Measurements from ENCODE around the gene HSD17B2. TPM values are rescaled to one million over a fixed set of nuclear protein-coding genes. Genes with fewer than 3 reads are reported as not detected.

The HSD17B2 gene
- 10 to 100 TPM; 12.2 to 24.1 TPM for total RNA-seq

DNA sequence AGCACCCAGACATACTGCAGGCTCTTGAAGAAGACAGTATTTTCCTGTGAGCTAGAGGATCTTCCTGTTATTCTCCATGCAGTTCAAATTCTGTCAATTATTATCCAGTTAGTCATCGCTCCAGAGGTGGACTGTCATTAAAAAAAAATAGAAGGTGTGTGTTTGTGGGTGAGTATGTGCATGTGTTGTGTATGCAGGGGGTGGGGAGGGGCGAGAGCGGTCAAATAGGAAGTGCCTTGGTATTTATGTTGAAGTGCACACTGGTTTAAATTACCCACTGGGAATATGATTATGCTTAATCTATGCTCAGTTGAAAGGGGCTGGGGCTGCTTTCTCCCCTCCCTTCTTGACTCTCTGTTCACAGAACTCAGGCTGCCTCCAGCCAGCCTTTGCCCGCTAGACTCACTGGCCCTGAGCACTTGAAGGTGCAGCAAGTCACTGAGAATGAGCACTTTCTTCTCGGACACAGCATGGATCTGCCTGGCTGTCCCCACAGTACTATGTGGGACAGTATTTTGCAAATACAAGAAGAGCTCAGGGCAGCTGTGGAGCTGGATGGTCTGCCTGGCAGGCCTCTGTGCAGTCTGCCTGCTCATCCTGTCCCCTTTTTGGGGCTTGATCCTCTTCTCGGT, at the start of gene HSD17B2:
Gene HSD17B2 (plus strand): TSS at position 273 of the 632 bp plus-strand sequence. CDS start 172 bp downstream, at position 445.
- DNase-seq = no peak
- no peaks in the 10 kb centered on the region for H3K9me3 ChIP-seq
- peak within 1 kb of the TSS in 1 of 2 donors; percentile 2 for H3K4me3 ChIP-seq
- peaks cover 14% of the 10 kb centered on the region for H3K4me1 ChIP-seq
- WGBS, 2 donors = 49 to 50% methylated on average over 6 of the region's 6 CpGs
- H3K27ac ChIP-seq = peak within 1 kb of the TSS in 3 of 4 donors; percentile 28 to 70 (median 50)
- peak; percentile 74 for ATAC-seq
- no peaks in the 10 kb centered on the region for H3K27me3 ChIP-seq
- no peaks in the 10 kb centered on the region for H3K36me3 ChIP-seq (replicated peaks in 1 of 2; ENCODE audit: insufficient read depth in 1 of 2, low read depth in 2 of 2)
- TF ChIP-seq POLR2A (IDR thresholded peaks at IDR 0.05) (peak in 1 of 3 donors; percentile 14), CTCF (IDR thresholded peaks at IDR 0.05) (no peak)
- intact Hi-C loops (cut with DNase I) = no loop called here

DNA sequence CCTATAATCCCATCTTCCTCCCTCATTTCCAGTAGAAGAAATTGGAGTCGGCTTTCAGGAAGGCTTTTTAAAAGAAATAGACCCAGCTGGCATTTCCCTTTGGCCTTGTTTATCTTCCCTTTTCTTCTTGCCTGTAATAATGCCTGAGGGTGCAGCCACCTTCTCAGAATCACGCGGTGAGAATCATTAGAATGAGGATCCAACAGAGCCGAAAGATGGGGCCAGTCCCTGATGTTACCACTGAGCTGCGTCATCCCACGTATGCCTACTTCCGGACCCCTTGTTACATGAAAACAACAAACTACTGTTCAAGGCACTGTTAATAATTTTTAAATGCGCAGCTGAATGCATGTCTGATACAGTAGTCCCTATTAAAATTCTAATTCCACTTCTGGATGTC, 47.9 kb upstream of the HSD17B2 start:
- Histone ChIP-seq H3K27me3 (no peaks in the 10 kb centered on the region), H3K4me1 (peaks cover 7% of the 10 kb centered on the region), H3K4me3 (no peak overlapping the region), H3K27ac (no peak overlapping the region), H3K9me3 (no peaks in the 10 kb centered on the region), H3K36me3 (replicated peaks in 1 of 2; ENCODE audit: insufficient read depth in 1 of 2, low read depth in 2 of 2) (no peaks in the 10 kb centered on the region)
- DNase-seq = no peak
- intact Hi-C loops (cut with DNase I) = no loop called here
- no peak for ATAC-seq
- 76 to 93% methylated on average over 8 of the region's 8 CpGs for WGBS, 2 donors
- TF ChIP-seq CTCF (IDR thresholded peaks at IDR 0.05) = no peak
- no peak for TF ChIP-seq POLR2A (IDR thresholded peaks at IDR 0.05)

DNA sequence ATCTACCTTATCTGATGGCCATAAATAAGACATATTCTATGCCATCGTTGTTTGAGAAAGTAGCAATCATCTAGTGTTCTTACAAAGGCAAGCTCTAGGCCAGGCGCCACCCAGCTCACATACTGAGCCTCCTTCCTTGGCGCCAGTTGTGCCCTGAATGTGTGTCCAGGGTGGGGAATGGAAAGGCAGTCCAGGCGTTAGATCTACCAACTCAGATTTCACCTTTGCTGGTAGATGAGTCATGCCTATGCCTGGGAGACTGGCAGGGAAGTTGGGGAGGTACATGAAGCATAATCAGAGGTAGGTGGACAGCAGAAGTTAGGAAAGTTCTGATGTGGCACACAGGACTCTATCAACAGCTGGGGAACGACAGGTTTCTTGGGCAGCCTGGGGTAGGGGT, 47.3 kb upstream of the HSD17B2 start:
- ATAC-seq = no peak
- Histone ChIP-seq H3K27ac (no peak overlapping the region), H3K9me3 (no peaks in the 10 kb centered on the region), H3K36me3 (replicated peaks in 1 of 2; ENCODE audit: insufficient read depth in 1 of 2, low read depth in 2 of 2) (no peaks in the 10 kb centered on the region), H3K4me3 (no peak overlapping the region), H3K27me3 (no peaks in the 10 kb centered on the region), H3K4me1 (peaks cover 7% of the 10 kb centered on the region)
- TF ChIP-seq CTCF (IDR thresholded peaks at IDR 0.05) (no peak), POLR2A (IDR thresholded peaks at IDR 0.05) (no peak)
- DNase-seq = no peak
- intact Hi-C loops (cut with DNase I) = no loop called here
- WGBS, 2 donors = 67 to 72% methylated on average over 5 of the region's 5 CpGs

DNA sequence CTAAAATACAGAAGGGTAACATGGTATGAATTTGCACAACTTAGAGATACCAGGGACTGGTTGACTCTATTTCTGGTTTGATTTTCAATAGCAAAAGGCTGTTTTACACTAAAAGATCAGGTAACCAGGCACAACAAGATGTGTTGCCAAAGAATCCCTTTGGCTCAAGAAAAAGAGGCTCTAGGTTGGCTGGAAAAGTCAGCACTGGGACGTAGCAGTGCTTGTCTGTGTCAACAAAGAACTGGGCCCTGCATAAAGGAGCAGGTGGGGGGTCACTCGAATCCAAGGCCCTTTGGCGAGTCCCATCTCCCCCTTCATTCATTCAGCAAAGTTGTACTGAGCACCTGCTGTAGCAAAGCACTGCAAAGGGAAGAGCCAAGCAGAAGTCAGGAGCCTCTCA, 42.2 kb upstream of the HSD17B2 start:
- no peaks in the 10 kb centered on the region for H3K9me3 ChIP-seq
- ATAC-seq (no peak), DNase-seq (no peak)
- TF ChIP-seq CTCF (IDR thresholded peaks at IDR 0.05) (no peak), POLR2A (IDR thresholded peaks at IDR 0.05) (no peak)
- intact Hi-C loops (cut with DNase I) = no loop called here
- no peak overlapping the region for H3K27ac ChIP-seq
- no peak overlapping the region for H3K4me3 ChIP-seq
- 66 to 72% methylated on average over 3 of the region's 3 CpGs for WGBS, 2 donors
- no peaks in the 10 kb centered on the region for H3K27me3 ChIP-seq
- peaks cover 12% of the 10 kb centered on the region for H3K4me1 ChIP-seq
- H3K36me3 ChIP-seq (replicated peaks in 1 of 2; ENCODE audit: insufficient read depth in 1 of 2, low read depth in 2 of 2) = peaks cover 0 to 2% of the 10 kb centered on the region in 2 donors

DNA sequence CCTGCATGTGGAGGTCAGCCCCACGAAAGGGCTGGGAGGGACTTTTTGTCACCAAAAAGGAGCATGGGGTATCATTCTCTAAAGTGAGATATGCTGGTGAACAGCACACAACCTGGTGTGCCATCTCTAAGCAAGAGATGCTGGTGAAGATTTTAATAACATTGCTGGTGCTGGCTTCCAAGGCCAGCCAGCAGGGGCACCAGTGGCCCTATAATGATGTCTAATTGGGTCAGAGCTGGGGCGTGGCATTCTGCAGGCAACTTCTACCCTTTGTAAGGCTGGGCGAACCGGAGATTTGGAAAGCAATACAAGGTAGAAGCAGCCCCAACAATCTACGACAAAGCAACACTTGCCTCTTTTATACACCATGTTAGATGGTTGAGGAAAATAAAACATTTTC, 40.6 kb upstream of the HSD17B2 start:
- Histone ChIP-seq H3K4me3 (no peak overlapping the region), H3K4me1 (peaks cover 12% of the 10 kb centered on the region), H3K9me3 (no peaks in the 10 kb centered on the region), H3K27me3 (no peaks in the 10 kb centered on the region), H3K27ac (no peak overlapping the region), H3K36me3 (replicated peaks in 1 of 2; ENCODE audit: insufficient read depth in 1 of 2, low read depth in 2 of 2) (peaks cover 0 to 5% of the 10 kb centered on the region in 2 donors)
- TF ChIP-seq CTCF (IDR thresholded peaks at IDR 0.05) (peak in 2 of 7 experiments; percentile 11 to 25), POLR2A (IDR thresholded peaks at IDR 0.05) (no peak)
- ATAC-seq (no peak), DNase-seq (no peak)
- WGBS, 2 donors = 87 to 90% methylated on average over 5 of the region's 5 CpGs
- intact Hi-C loops (cut with DNase I) = no loop called here
